GM12878 (cell line): Measurements from ENCODE around the gene XPO6. TPM values are rescaled to one million over a fixed set of nuclear protein-coding genes. Genes with fewer than 3 reads are reported as not detected.

Experiments
- ATAC-seq: fragments of 200-7000 bp; cut with Tn5 transposase; 3 replicates; pipeline ENCODE4 v1.9.1; 2020; ENCODE audit warnings: mild to moderate bottlenecking, moderate library complexity
- BruUV-seq: library from RNA; stranded (reverse); fragments of 400-500 nt; replicated peaks from 2 replicates; lab custom pipeline; 2021; lab: Mats Ljungman, UMichigan
- CTCF ChIA-PET: fragments of 300-600 bp; sonication (Branson Sonifier 250); formaldehyde crosslinking; extraction: SDS; loops from one replicate; lab custom pipeline; 2021; ENCODE audit warnings: inconsistent platforms; lab: Yijun Ruan, JAX
- POLR2A ChIA-PET: fragments of 350-600 bp; formaldehyde crosslinking; extraction: SDS; loops from one replicate; lab custom pipeline; 2021; ENCODE audit warnings: inconsistent platforms; lab: Charles Lee
- RAD21 ChIA-PET: fragments of 300-600 bp; sonication (Branson Sonifier 250); formaldehyde crosslinking; loops from one replicate; lab custom pipeline; 2023; ENCODE audit warnings: antibody characterized with exemption; ENCODE audit not compliant: unreplicated experiment; lab: Charles Lee
- SMC1A ChIA-PET: fragments of 300-600 bp; sonication (Branson Sonifier 250); formaldehyde crosslinking; loops from one replicate; lab custom pipeline; 2023; ENCODE audit not compliant: unreplicated experiment, uncharacterized antibody; lab: Charles Lee
- DNase-seq: peaks from one replicate; pipeline ENCODE4 v3.0.0-alpha.2; 2011; ENCODE audit warnings: low read depth, low spot score
- FAIRE-seq: peaks from 3 replicates; lab custom pipeline; 2011; peaks lifted over from hg19 to GRCh38; lab: Jason Lieb, UNC
- H2AFZ ChIP-seq: 2 replicates; pipeline ENCODE4 v1.6.0; 2011; ENCODE audit warnings: low read depth, low read length, control low read depth; ENCODE audit not compliant: control insufficient read depth
- H3K27ac ChIP-seq: 2 replicates; pipeline ENCODE4 v1.5.1; 2011; ENCODE audit warnings: control low read depth; ENCODE audit not compliant: control insufficient read depth, insufficient read depth
- H3K27me3 ChIP-seq, 2 experiments: replicated peaks in 1 of 2; 2 replicates each; pipeline versions ENCODE4 v1.6.0 to v1.6.1; 2011; ENCODE audit warnings: low read length in 1 of 2; ENCODE audit not compliant: control insufficient read depth in 2 of 2, insufficient read depth in 2 of 2
- H3K36me3 ChIP-seq, 2 experiments: 2 replicates each; pipeline ENCODE4 v1.5.1; 2011; ENCODE audit warnings: low read length in 1 of 2; ENCODE audit not compliant: control insufficient read depth in 2 of 2, insufficient read depth in 2 of 2
- H3K4me1 ChIP-seq: 2 replicates; pipeline ENCODE4 v1.6.1; 2011; ENCODE audit warnings: mild to moderate bottlenecking, low read length, moderate library complexity, mixed read lengths; ENCODE audit not compliant: control insufficient read depth, insufficient read depth
- H3K4me2 ChIP-seq: 2 replicates; pipeline ENCODE4 v1.6.0; 2011; ENCODE audit warnings: control low read depth; ENCODE audit not compliant: control insufficient read depth, insufficient read depth
- H3K4me3 ChIP-seq: fragments of 200-600 bp; sonication (generic); 2 replicates; pipeline ENCODE4 v1.5.1; 2016
- H3K79me2 ChIP-seq: 2 replicates; pipeline ENCODE4 v1.6.0; 2011; ENCODE audit warnings: low read length; ENCODE audit not compliant: control insufficient read depth, insufficient read depth
- H3K9ac ChIP-seq: 2 replicates; pipeline ENCODE4 v1.8.0; 2011; ENCODE audit warnings: low read length, control low read depth, mixed read lengths; ENCODE audit not compliant: control insufficient read depth, insufficient read depth
- H3K9me3 ChIP-seq: replicated peaks from 3 replicates; pipeline ENCODE4 v1.5.1; 2011; ENCODE audit warnings: mild to moderate bottlenecking, low read length; ENCODE audit not compliant: control insufficient read depth, insufficient read depth
- H4K20me1 ChIP-seq: 2 replicates; pipeline ENCODE4 v1.6.0; 2011; ENCODE audit not compliant: control insufficient read depth, insufficient read depth
- ATF2 ChIP-seq: IDR thresholded peaks from 2 replicates; pipeline ENCODE4 v1.6.1; 2012; ENCODE audit warnings: low read length, inconsistent platforms
- ATF7 ChIP-seq: fragments of 450-650 bp; IDR thresholded peaks from 2 replicates; pipeline ENCODE4 v1.6.1; 2016; ENCODE audit warnings: low read depth, mild to moderate bottlenecking
- CBX3 ChIP-seq: fragments of 200-600 bp; sonication (generic); IDR thresholded peaks from 2 replicates; pipeline ENCODE4 v1.6.1; 2016; ENCODE audit warnings: low read depth, borderline replicate concordance
- E2F4 ChIP-seq: IDR thresholded peaks from 2 replicates; pipeline ENCODE4 v1.6.1; 2012; ENCODE audit warnings: low read depth, low read length, improper control_type of control experiment
- EGR1 ChIP-seq, 2 experiments: IDR thresholded peaks; 1 replicate in 1 of 2; 2 replicates in 1 of 2; pipeline ENCODE4 v1.6.1; 2011 to 2012; ENCODE audit warnings: low read depth in 2 of 2, low read length in 2 of 2, borderline replicate concordance in 1 of 2, mild to moderate bottlenecking in 1 of 2, moderate library complexity in 1 of 2
- ETV6 ChIP-seq, 2 experiments: fragments of 450-650 bp in 1 of 2; IDR thresholded peaks in 1 of 2; conservative IDR thresholded peaks in 1 of 2; 2 replicates each; pipeline ENCODE4 v1.6.1; 2014; ENCODE audit warnings: antibody characterized with exemption in 1 of 2, borderline replicate concordance in 1 of 2, low read depth in 1 of 2, mild to moderate bottlenecking in 1 of 2, moderate library complexity in 1 of 2
- FOS ChIP-seq: IDR thresholded peaks from 3 replicates; pipeline ENCODE4 v1.6.1; 2011; ENCODE audit warnings: borderline replicate concordance; ENCODE audit not compliant: insufficient read length; ENCODE audit errors: extremely low read depth
- HCFC1 ChIP-seq: fragments of 150-350 bp; IDR thresholded peaks from 2 replicates; pipeline ENCODE4 v1.6.1; 2014; ENCODE audit warnings: low read length
- HDGF ChIP-seq: fragments of 450-650 bp; IDR thresholded peaks from 2 replicates; pipeline ENCODE4 v1.6.1; 2016; ENCODE audit warnings: antibody characterized with exemption
- JUND ChIP-seq: IDR thresholded peaks from 2 replicates; pipeline ENCODE4 v1.6.1; 2012; ENCODE audit warnings: low read depth, mild to moderate bottlenecking, low read length, improper control_type of control experiment, moderate library complexity
- MAX ChIP-seq: IDR thresholded peaks from 2 replicates; pipeline ENCODE4 v1.6.1; 2012; ENCODE audit warnings: low read depth, low read length, improper control_type of control experiment
- NKRF ChIP-seq: fragments of 450-650 bp; conservative IDR thresholded peaks from 2 replicates; pipeline ENCODE4 v1.6.1; 2017; ENCODE audit warnings: mild to moderate bottlenecking, moderate library complexity
- RBBP5 ChIP-seq: fragments of 200-600 bp; sonication (generic); conservative IDR thresholded peaks from 2 replicates; pipeline ENCODE4 v1.6.1; 2016
- RFX5 ChIP-seq: IDR thresholded peaks from 2 replicates; pipeline ENCODE4 v1.6.1; 2011; ENCODE audit warnings: low read depth, low read length, improper control_type of control experiment
- SREBF2 ChIP-seq: IDR thresholded peaks from 2 replicates; pipeline ENCODE4 v1.6.1; 2012; ENCODE audit warnings: mild to moderate bottlenecking, low read length
- SUPT20H ChIP-seq: IDR thresholded peaks from 2 replicates; pipeline ENCODE4 v1.6.1; 2011; ENCODE audit warnings: low read depth, mild to moderate bottlenecking, low read length, moderate library complexity, borderline replicate concordance; ENCODE audit not compliant: control insufficient read depth
- TCF7 ChIP-seq: IDR thresholded peaks from 2 replicates; pipeline ENCODE4 v1.6.1; 2014; ENCODE audit warnings: antibody characterized with exemption, borderline replicate concordance
- ZBTB33 ChIP-seq: fragments of 450-650 bp; IDR thresholded peaks from 2 replicates; pipeline ENCODE4 v1.6.1; 2017; ENCODE audit warnings: mild to moderate bottlenecking
- WGBS: methylation state at CpG from one replicate; pipeline ENCODE4 v1.1.6; 2016; ENCODE audit warnings: low lambda C conversion rate; ENCODE audit not compliant: insufficient replicate concordance, insufficient coverage; ENCODE audit errors: missing lambda C conversion rate; 5-methylcytosine and 5-hydroxymethylcytosine counted together
- in situ Hi-C: fragments of 300-500 bp; cut with MboI; formaldehyde crosslinking; loops from 9 replicates; pipeline ENCODE4 v1.14.3; 2018; ENCODE audit warnings: mixed read lengths
- intact Hi-C: fragments of 100-400 bp; cut with micrococcal nuclease; formaldehyde crosslinking; loops from one replicate; pipeline ENCODE4 v1.14.2; 2022; ENCODE audit not compliant: unreplicated experiment
- polyA plus RNA-seq, 11 experiments: library from polyadenylated mRNA; depleted of rRNA in 4 of 11; unstranded in 6 of 11; stranded (reverse) in 5 of 11; fragments of >200 nt; fragmentation: Nextera tagmentation in 4 of 11; fragmentation: Illumina TruSeq in 1 of 11; extraction: Ambion mirVana in 4 of 11; extraction: Trizol in 1 of 11; gene quantifications; 1 replicate in 1 of 11; 2 replicates in 10 of 11; pipeline versions ENCODE4 v1.2.1 to v1.2.3, GENCODE V29; 2011 to 2016; ENCODE audit warnings: inconsistent platforms in 2 of 11, missing spikeins in 2 of 11, low read depth in 1 of 11
- total RNA-seq, 4 experiments: library from RNA; depleted of rRNA in 3 of 4; stranded (reverse); fragments of >200 nt in 3 of 4; fragmentation: Illumina TruSeq in 1 of 4; extraction: Trizol in 1 of 4; gene quantifications; 2 replicates each; pipeline versions ENCODE4 v1.2.1 to v1.2.3, GENCODE V29; 2013 to 2021

XPO6 gene
- total and polyA plus RNA-seq, 10 of the 15 experiments (the other 5 are each of a cell fraction or from before 2014, with no cell fraction given), result 9.9 to 246 (median 110) TPM

- BruUV-seq, result no TSS peak
- POLR2A ChIA-PET, result interaction anchor here (1.0 kb wide), 1 partner anchor 12 kb away, joined by 3 read pairs; no protein-coding TSS in a partner anchor
- TF ChIP-seq HCFC1, result no peak
- no peak for TF ChIP-seq JUND
- no peak for TF ChIP-seq ATF2
- no peak for TF ChIP-seq EGR1 (IDR thresholded peaks at IDR 0.05; ENCODE audit: borderline replicate concordance in 1 of 2, low read depth in 2 of 2, low read length in 2 of 2)
- TF ChIP-seq NKRF, result no peak
- TF ChIP-seq ATF7, result no peak
- no peak for TF ChIP-seq CBX3
- no peak for TF ChIP-seq ZBTB33
- TF ChIP-seq SREBF2, result no peak
- no peak for TF ChIP-seq ETV6 (conservative IDR thresholded peaks at IDR 0.05 in 1 of 2, IDR thresholded peaks at IDR 0.05 in 1 of 2; ENCODE audit: borderline replicate concordance in 1 of 2, low read depth in 1 of 2)
- TF ChIP-seq SUPT20H, result no peak
- no peak for TF ChIP-seq TCF7
- TF ChIP-seq FOS, result no peak
- TF ChIP-seq E2F4, result no peak
- no peak for TF ChIP-seq RFX5
- no peak for TF ChIP-seq RBBP5
- no peak for TF ChIP-seq HDGF
- no peak for TF ChIP-seq MAX
These were observed 44.0 kb downstream of the XPO6 start for GRCh38 chr16:28167730-28168129.

More at GRCh38 chr16:28167730-28168129, 44.0 kb downstream of the XPO6 start:
- Histone ChIP-seq H3K27me3 (no peaks in the 10 kb centered on the region), H3K27ac (no peak overlapping the region), H3K4me3 (no peak overlapping the region), H4K20me1 (no peaks in the 10 kb centered on the region; the same call in 1 of the 2 replicates), H3K9ac (no peak overlapping the region), H3K4me1 (no peaks in the 10 kb centered on the region; the same call in 1 of the 2 replicates), H3K79me2 (peaks cover 7% of the 10 kb centered on the region), H3K36me3 (peaks cover 22 to 30% of the 10 kb centered on the region in 2 experiments), H2AFZ (no peak overlapping the region), H3K4me2 (no peak overlapping the region), H3K9me3 (no peaks in the 10 kb centered on the region)
- DNase-seq, result no peak
- FAIRE-seq, result no peak
- ATAC-seq, result no peak
- RAD21 ChIA-PET, result no interaction called here
- SMC1A ChIA-PET, result interaction anchor here (1.6 kb wide), 1 partner anchor 41 kb away, joined by 5 read pairs; no protein-coding TSS in a partner anchor
- in situ Hi-C loops, result no loop called here
- intact Hi-C loops, result no loop called here
- 100% methylated on average over 3 of the region's 3 CpGs for WGBS
- CTCF ChIA-PET, result interaction anchor here (0.9 to 1.3 kb wide), 3 partner anchors 11 to 35 kb away, joined by 3 read pairs; no protein-coding TSS in a partner anchor
